ENCODE measurements around the gene CENPX.
"Not testable (repeated sequence)": the region's sequence is repeated elsewhere in the genome, so short reads cannot be mapped to it uniquely, and the experiment has no call there.

CENPX gene

DNA sequence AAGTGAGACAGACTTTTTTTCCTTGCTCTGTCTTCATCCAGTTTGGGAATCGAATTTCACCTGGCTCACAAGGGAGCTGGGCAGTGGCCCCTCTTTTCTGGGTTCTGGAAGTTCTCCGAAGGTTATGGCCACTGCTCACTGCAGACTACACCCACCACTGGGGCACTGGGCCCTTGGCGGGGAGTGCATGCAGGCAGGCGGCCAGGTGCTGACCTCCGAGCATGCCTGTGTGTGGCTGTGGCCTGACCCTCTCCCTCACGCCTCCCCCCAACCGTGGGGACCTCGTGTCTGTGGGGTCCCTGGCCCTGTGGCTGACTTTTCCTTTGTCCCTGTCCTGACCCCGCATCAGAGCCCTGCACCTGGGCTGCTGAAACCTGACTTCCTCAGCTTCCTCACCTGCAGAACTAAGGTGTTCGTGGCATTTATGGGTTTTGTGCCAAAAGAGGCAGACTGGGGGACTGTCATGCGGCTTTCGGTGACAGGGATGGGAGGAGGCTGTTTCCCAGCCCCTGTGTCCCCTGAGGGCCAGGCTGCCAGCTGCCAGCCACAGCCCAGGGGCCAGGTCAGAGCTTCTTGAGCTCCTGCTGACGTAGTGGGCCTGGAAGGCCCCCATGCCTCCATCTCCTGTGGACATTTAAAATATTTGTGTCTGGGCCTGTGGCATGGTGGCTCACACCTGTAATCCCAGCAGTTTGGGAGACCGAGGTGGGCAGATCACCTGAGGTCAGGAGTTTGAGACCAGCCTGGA, 23.8 kb downstream of the CENPX start:
- no peak for DNase-seq (ENCODE audit: low read depth)

DNA sequence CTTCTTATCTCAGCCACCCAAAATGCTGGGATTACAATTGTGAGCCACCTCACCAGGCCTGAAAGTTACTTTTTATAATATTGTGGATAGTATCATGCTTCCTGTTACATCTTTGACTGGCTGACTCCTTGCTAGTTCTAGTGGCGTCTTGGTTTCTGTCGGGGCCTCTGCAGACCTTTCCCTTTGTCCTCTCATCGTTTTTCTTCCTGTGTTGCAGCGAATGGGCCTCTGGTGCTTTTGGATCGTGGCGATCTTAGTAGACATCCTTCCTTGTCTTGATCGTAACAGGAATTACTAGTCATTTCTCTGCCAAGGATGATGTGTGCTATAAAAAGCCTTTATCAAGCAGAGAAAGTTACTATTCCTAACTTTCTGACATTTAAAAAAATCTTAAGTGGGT, 24.5 kb downstream of the CENPX start:
- no peak for DNase-seq (ENCODE audit: low read depth)

DNA sequence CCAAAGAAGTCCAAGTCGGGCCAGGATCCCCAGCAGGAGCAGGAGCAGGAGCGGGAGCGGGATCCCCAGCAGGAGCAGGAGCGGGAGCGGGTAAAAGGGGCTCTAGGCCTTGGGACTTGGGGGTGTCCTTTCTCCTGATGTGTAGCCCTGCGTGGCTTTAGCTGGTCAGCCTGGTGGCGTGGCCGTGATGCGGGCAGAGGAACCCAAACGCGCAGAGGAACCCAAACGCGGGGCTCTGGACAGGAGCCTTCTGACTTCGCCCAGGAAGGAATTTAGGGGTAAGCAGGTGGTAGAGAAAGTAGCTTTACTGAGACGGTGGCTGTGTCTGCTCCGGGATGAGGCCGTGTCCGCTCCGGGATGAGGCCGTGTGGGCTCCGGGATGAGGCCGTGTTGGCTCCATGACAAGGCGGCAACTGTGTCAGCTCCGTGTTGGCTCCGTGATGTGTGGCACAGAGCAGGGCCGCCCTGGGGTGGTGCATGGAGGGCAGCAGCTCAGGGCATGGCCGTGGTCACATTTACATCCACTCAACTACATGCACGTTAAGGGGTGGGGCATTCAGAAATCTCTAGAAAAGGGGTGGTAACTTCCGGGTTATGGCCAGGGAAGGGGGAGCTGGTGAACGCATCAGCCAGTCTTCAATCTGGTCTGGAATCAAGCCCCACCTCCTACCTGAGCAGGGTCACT, 25.8 kb downstream of the CENPX start:
- no peak for DNase-seq (ENCODE audit: low read depth)

DNA sequence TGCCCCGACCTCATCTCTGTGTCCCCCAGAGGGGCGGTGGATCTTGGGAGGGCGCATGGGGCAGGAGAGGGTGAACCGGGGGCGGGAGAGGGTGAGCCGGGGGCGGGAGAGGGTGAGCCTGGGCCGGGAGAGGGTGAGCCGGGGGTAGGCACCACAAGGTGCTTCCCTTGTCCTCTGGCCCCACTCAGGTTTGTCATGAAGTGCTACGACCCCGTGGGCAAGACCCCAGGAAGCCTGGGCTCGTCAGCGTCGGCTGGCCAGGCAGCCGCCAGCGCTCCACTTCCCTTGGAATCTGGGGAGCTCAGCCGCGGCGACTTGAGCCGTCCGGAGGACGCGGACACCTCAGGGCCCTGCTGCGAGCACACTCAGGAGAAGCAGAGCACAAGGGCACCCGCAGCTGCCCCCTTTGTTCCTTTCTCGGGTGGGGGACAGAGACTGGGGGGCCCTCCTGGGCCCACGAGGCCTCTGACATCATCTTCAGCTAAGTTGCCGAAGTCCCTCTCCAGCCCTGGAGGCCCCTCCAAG, 26.4 kb downstream of the CENPX start:
- DNase-seq (ENCODE audit: low read depth), result no peak

GRCh38 chr17:81995463-81996231, 27.0 kb downstream of the CENPX start:
- no peak for DNase-seq (ENCODE audit: low read depth)

- no peak for DNase-seq (ENCODE audit: low read depth)
Measured at GRCh38 chr17:81994593-81995462, 27.9 kb downstream of the CENPX start.

DNA sequence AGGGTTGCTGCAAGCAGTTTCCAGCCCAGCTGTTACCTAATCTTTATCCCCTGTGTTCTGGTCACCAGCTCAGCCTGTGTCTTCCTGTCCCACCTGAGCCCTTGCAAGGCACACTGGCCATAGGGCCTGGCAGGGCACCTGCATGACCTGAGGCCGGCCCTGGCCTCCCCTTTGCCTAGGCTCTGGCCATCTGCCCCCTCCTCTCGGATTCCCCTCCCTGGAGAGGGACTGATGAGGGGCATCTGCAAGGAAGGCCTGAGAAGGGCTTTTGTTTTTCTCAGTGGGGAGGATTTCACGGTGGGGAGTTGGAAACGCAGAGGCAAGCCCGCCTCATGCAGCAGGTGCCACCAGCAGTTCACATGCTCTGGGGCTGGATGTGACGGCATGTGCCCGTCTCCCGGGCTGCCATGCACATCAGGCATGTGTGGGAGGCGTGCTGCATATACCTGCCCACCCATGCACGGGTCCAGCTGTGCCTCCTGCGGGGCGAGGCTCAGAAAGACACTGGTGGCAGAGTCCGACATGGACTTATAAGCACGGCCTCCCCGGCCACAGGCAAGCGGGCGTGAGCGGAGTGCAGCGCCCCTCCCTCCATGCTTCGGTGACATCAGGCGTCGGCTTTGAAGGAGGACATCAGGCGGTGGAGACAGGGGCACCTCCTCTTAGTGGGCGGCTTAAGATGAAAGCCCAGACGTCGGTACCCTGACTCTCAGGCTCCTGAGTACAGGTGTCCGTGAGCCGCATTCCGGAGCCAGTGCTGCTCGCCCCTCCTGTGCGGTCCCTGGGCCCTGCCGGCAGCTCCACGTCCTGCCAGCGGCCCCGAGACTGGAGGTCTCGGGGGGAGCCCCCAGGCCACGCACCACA, 28.7 kb downstream of the CENPX start:
- DNase-seq (ENCODE audit: low read depth), result no peak

GRCh38 chr17:81992306-81993102, 30.2 kb downstream of the CENPX start:
- DNase-seq (ENCODE audit: low read depth), result no peak

GRCh38 chr17:81991684-81992305, 30.9 kb downstream of the CENPX start:
- no peak for DNase-seq (ENCODE audit: low read depth)

GRCh38 chr17:81990836-81991683, 31.6 kb downstream of the CENPX start:
- no peak for DNase-seq (ENCODE audit: low read depth)

- no peak for DNase-seq (ENCODE audit: low read depth)
Measured at GRCh38 chr17:81987161-81987770, 35.4 kb downstream of the CENPX start.

GRCh38 chr17:81986606-81987005, 36.1 kb downstream of the CENPX start:
- DNase-seq (ENCODE audit: low read depth), result no peak

- DNase-seq (ENCODE audit: low read depth), result no peak
Measured at GRCh38 chr17:81984773-81985410, 37.8 kb downstream of the CENPX start.

- DNase-seq (ENCODE audit: low read depth), result no peak
Measured at GRCh38 chr17:81983639-81984373, 38.9 kb downstream of the CENPX start.

- no peak for DNase-seq (ENCODE audit: low read depth)
Measured at GRCh38 chr17:81983011-81983638, 39.6 kb downstream of the CENPX start.

GRCh38 chr17:81981511-81981910, 41.2 kb downstream of the CENPX start:
- DNase-seq (ENCODE audit: low read depth), result not testable (repeated sequence)
